GM12864 (cell line): Measurements from ENCODE around the gene IL10RB.

Experiments used
- DNase-seq: peaks from one replicate; pipeline ENCODE4 v3.0.0-alpha.2; 2011; ENCODE audit warnings: low read depth
- H3K4me3 ChIP-seq: 2 replicates; pipeline ENCODE4 v1.5.1; 2011; ENCODE audit warnings: mild to moderate bottlenecking, low read depth, low read length, control low read depth
- TF ChIP-seq, protein P1 (sequence below): IDR thresholded peaks from 2 replicates; pipeline ENCODE4 v1.5.1; 2011; ENCODE audit warnings: low read depth, mild to moderate bottlenecking, moderate library complexity, low read length, control low read depth, inconsistent platforms; ENCODE audit errors: missing control alignments

The IL10RB gene

DNA sequence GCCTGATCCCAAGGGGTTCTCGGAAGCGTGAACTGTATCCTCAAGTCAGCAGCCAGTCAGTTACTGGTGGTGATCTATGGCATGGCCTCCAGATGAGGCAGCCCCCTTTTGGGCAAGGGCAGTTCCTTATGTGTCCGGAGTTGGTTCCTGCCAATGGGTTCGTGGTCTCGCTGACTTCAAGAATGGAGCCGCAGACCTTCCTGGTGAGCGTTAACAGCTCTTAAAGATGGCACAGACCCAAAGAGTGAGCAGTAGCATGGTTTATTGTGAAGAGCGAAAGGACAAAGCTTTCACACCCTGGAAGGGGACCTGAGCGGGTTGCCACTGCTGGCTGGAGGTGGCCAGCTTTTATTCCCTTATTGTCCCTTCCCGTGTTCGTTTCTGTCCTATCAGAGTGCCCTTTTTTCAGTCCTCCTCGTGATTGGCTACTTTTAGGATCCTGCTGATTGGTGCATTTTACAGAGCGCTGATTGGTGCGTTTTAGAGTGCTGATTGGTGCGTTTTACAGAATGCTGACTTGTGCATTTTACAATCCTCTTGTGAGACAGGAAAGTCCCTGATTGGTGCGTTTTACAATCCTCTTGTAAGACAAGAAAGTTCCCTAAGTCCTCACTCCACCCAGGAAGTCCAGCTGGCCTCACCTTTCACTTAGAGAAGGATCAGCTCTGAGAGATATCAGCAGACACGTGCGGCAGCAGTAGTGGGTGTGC is 8.9 kb upstream of the IL10RB start:
- DNase-seq, result no peak
- TF ChIP-seq, protein P1, sequence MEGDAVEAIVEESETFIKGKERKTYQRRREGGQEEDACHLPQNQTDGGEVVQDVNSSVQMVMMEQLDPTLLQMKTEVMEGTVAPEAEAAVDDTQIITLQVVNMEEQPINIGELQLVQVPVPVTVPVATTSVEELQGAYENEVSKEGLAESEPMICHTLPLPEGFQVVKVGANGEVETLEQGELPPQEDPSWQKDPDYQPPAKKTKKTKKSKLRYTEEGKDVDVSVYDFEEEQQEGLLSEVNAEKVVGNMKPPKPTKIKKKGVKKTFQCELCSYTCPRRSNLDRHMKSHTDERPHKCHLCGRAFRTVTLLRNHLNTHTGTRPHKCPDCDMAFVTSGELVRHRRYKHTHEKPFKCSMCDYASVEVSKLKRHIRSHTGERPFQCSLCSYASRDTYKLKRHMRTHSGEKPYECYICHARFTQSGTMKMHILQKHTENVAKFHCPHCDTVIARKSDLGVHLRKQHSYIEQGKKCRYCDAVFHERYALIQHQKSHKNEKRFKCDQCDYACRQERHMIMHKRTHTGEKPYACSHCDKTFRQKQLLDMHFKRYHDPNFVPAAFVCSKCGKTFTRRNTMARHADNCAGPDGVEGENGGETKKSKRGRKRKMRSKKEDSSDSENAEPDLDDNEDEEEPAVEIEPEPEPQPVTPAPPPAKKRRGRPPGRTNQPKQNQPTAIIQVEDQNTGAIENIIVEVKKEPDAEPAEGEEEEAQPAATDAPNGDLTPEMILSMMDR, result no peak

DNA sequence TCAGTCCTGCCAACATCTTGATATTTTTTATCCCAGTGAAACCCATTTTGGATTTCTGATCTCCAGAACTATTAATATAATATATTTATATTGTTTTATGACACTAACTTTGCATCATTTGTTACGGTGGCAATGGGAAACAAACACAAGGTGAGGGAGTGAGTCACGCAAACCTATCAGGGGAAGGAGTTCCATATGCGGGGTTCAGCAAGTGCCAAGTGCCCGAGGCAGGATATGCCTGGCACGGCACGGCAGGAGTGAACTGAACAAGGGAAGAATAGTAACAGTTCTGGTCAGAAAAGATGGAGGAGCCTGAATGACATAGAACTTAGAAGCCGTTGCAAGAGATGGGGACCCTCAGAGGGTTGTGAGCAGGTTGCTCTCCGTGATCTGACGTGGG is 7.7 kb upstream of the IL10RB start:
- H3K4me3 ChIP-seq, result no peak overlapping the region
- no peak for DNase-seq
- TF ChIP-seq, protein P1, result no peak

More for the DNA sequence above, 8.9 kb upstream of the IL10RB start:
- H3K4me3 ChIP-seq, result no peak overlapping the region

DNA sequence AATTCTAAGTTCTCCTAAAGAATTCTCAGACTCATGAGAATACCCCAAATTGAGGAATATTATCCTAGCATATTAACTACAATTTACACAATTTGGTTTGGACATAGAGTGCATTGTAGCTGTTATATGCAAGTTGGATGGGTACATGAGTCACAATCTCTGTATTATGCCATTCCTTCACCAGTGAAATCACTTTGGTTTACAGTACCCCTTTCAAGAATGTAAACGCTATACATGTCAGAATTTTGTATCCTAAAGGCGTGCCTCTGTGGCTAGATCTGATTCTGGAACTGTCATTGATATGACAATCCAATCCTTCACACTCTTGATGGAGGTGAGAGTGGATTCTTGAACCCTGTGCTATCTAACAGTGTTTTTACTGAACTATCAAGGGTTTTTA is 6.7 kb upstream of the IL10RB start:
- TF ChIP-seq, protein P1, result no peak
- DNase-seq, result no peak
- H3K4me3 ChIP-seq, result no peak overlapping the region

DNA sequence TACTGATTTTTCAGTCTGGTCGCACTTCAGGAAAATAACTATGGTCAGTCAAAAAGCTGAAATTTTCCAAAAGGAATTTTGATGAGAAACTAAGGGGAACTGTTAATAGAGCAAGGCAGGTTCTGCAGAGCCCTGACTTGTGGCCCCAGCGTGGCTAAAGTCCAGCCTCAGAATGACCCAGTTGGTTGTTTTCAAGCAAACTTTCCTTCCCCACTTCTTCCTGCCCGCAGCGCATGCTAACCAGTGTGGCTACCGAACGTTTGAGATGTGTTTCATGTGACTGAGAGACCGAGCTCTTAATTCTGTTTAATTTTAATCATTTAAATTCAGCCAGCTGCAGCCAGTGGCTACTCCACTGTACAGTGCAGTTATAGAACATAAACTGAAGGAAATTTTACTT is 6.2 kb upstream of the IL10RB start:
- no peak overlapping the region for H3K4me3 ChIP-seq
- TF ChIP-seq, protein P1, result no peak
- DNase-seq, result no peak

DNA sequence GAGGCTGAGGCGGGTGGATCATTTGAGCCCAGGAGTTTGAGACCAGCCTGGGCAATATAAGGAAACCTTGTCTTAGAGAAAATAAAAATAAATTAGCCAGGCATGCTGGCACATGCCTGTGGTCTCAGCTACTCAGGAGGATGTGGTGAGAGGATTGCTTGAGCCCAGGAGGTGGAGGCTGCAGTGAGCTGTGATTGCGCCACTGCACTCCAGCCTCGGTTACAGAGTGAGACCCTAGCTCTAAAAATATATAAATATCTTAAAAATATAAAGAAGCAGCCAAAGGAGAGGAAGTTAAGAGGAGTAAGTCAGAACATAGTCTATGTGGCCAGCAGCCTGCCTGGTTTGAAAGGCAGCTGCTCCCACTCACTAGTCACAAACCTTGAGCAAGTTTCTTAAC is 4.5 kb upstream of the IL10RB start:
- H3K4me3 ChIP-seq, result no peak overlapping the region
- DNase-seq, result no peak
- TF ChIP-seq, protein P1, result no peak

DNA sequence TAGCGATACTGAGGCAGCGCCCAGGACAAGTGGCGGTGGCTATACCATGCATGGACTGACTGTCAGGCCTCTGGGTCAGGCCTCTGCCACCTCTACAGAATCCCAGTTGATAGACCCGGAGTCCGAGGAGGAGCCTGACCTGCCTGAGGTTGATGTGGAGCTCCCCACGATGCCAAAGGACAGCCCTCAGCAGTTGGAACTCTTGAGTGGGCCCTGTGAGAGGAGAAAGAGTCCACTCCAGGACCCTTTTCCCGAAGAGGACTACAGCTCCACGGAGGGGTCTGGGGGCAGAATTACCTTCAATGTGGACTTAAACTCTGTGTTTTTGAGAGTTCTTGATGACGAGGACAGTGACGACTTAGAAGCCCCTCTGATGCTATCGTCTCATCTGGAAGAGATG is 3.2 kb upstream of the IL10RB start:
- H3K4me3 ChIP-seq, result no peak overlapping the region
- no peak for DNase-seq
- TF ChIP-seq, protein P1, result no peak

DNA sequence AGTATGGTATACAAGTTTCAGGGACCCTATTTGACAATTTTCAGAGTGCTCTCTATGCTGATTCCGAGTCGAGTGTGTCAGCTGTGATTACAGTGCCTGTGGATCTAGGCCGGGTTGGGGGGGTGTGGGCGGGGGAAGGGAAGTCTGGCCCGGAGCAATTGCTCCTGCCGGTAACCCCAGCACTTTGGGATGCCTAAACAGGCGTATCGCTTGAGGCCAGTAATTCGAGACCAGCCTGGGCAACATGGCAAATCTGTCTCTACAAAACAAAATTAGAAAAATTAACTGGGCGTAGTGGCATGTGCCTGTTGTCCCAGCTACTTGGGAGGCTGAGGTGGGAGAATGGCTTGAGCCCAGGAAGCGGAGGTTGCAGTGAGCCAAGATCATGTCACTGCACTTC is 1.6 kb upstream of the IL10RB start:
- TF ChIP-seq, protein P1, result no peak
- no peak for DNase-seq
- H3K4me3 ChIP-seq, result no peak overlapping the region
